Renal cortex interstitium (tissue), 11 donors: ENCODE results near the gene ZNF593. TPM values are rescaled to one million over a fixed set of nuclear protein-coding genes. Genes with fewer than 3 reads are reported as not detected.

Experiments used
- DNase-seq, 11 donors: peaks; one replicate each; pipeline ENCODE4 v3.0.0-alpha.2; 2013; ENCODE audit warnings: low read depth in 9 of 11, low spot score in 4 of 11; ENCODE audit errors: extremely low read depth in 1 of 11
- polyA plus RNA-seq, 3 donors: library from polyadenylated mRNA; unstranded; fragments of 120-200 nt; gene quantifications; one replicate each; pipeline ENCODE4 v1.2.1, GENCODE V29; 2013; ENCODE audit not compliant: insufficient read length in 3 of 3

ZNF593 gene
- polyA plus RNA-seq, 3 donors: 14.5 to 18.7 (median 18.4) TPM

DNA sequence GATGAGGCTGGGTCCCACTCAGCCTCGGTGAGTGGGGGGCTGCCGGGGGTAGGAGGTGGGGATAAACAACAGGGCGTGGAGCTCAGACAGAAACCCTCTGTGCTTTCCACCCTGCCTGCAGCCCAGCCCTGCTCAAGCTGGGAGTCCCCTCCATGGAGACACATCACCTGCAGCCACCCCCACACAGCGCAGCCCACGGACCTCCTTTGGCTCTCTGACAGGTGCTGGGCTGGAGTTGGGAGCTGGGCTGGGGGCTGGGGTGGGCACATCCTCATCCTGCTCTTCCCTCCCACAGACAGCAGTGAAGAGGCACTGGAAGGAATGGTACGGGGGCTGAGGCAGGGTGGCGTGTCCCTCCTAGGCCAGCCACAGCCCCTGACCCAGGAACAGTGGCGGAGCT lies 18.8 kb downstream of the ZNF593 start:
- DNase-seq: no peak

DNA sequence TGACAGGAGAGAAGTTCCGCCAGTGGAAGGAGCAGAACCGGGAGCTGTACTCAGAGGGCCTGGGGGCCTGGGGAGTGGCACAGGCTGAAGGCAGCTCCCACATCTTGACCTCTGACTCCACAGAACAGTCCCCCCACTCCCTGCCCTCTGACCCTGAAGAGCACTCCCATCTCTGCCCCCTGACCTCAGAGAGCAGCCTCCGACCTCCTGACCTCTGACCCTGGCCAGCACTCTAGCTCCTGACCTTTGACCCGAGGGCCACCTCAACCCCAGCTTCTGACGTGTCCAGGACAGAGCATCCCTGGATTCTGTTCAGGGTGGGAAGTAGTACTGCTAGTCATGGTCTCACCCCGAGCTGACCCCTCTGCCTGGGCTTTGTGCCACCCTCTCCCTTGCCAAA lies 19.6 kb downstream of the ZNF593 start:
- no peak for DNase-seq

- no peak for DNase-seq
Observed at GRCh38 chr1:26189751-26190275, 20.1 kb downstream of the ZNF593 start.

DNA sequence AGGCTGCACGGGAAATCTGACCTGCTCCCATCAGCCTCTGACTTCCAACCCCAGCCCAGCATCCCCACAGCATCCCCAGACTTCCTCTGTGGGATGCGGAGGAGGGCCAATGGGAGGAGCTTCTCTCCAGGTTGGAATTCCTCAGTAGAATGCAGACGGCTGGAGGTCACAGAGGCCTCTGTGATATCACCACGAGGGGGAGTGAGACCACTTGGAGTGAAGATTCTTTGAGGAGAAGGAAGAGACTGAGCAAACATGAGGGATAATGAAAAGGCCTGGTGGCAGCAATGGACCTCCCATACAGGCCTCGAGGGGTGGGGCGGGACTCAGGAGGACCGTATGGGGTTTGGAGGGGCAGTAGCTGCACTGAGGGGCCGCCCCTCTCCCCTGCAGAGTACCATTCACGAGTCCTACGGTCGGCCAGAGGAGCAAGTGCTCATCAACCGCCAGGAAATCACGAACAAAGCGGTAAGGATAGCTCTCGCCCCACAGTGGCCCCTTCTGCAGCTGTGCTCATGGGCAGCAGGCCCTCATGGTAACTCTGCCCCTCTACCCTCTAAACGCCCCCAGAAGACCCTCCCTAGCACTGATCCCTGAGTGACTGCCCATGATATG lies 20.8 kb downstream of the ZNF593 start, which contains the start of gene CATSPER4:
TSS of gene CATSPER4 (plus strand) at position 230 of the 615 bp plus-strand sequence. CDS start at position 256, 26 bp downstream.
- DNase-seq: peak in 6 of 11 donors; percentile 17 to 65 (median 54)

DNA sequence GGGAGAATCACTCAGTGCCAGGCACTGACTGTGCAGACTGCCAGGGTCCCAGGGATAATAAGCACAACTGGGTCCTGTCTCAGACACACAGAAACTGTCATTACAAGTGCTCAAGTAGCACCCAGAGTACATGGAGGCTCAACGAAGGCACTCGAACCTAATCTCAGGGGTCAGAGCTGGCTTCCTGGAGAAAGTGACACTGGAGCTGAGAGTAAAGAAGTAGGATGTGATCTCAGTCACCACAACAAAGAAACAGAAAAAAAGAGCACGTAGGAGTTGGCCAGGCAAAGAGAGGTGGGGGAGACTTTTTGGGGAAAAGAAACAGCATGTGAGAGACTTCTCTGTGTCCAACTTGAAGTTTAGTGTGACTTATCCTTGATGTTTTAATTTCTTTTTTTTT lies 22.0 kb downstream of the ZNF593 start:
- no peak for DNase-seq

DNA sequence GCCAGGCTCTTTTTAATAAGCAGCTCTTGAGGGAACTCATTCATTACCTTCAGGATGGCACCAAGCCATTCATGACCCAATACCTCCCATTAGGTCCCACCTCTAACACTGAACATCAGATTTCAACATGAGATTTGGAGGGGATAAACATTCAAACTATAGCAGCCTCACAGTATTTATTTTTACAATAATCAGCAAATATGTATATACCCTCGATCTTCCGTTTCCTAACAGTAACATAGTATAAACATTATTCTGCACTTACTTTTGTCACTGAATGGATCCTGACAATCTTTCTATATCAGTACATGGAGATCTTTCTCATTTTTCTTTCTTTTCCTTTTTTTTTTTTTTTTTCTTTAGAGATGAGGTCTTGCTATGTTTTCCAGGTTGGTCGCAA lies 26.1 kb downstream of the ZNF593 start:
- DNase-seq: no peak

DNA sequence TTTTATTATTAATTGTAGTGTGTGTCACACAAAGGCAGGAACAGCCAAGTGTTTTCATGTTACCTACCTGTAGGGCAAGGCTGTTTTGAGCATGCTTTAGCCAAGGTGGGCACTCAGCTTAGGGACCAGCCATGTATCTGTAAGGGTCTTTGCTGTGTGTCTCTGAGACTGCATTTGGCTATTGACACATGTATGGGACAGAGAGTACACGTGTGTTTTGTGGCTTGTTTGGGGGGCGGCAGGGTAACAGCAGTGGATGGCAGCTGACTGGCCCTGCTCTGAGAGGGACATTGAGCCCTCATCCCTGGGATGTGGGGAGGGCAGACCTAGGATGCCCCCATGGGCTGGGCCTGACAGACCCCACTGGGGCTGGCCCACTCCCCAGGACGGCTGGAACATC lies 27.6 kb downstream of the ZNF593 start:
- no peak for DNase-seq

- DNase-seq: no peak
Observed at GRCh38 chr1:26197813-26198212, 28.1 kb downstream of the ZNF593 start.

DNA sequence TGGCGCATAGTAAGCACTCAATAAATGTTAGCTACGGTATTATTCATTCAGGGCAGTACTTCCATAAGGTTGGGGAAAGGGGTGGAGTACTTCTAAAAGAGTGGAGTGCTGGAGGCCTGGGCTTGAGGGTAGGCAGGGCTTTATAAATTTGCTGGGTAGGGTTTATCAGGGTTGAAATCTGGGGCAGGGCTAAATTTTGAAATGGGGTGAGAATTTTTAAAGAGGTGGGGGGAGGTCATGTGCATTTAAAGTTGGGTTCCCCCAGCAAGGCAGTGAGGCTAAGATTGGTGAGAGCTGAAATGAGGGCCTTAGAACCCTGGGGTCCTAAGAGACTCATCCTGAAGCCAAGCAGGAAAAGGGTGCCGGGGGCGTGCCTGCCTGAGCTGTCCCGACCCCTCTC lies 30.7 kb downstream of the ZNF593 start:
- DNase-seq: no peak

DNA sequence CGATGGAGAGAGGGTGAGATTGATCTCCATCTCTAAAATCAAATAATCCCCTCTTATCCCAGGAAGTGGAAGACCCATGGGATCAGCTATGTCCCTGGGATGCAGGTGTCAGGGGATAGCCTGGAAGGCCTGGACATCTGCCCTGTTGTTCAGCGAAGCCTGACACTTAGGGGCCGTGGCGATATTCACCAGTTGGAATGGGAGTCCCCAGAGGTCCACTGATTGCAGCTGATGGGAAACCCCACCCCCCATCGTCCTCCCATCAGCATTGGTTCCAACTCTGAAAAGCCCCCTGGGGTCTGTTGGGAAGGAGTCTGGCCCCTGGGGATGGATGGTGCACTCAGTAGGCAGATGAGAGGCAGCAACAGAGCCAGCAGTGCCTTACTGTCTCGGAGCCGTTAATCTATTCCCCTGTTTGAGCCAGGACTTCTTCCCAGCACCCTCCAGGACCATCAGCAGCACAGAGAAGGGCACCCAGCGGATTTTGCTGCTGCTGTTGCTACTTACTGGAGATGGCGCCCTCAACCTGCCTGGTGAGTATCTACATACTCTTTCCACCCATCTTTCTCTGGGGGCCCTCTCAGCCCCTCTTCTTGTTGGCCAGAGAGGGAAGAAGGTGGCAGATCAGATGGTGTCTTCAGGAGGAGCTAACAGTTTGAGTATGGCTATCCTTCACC lies 34.1 kb downstream of the ZNF593 start:
- no peak for DNase-seq

DNA sequence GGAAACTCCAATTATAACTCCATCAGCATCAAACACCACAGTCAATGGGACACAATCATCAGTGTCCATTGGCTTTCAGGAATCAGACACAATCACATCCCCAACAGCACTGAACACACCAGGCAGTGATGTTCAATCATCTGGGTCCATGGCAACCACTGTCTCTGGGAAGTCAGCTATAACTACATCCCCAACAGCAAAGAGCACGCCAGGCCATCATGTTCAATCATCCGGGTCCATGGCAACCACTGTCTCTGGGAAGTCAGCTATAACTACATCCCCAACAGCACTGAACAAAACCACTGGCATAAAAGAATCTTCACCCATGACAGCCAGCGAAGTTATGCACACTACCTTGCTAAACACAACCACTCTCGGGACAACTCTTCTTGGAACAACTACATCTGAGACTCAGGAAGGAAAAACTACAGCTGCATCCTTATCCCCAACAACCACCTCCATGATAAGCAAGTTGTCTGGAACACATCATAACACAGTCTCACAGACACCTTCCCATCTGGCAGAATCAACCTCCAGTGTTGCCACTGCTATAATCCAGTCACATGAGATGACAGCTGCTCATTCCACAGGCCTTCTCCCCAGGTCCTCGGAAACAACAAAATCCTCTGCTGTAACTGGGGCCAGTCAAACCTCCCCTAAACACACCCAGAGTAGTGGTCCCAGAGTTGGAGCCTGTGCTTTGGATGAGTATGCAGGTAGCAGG lies 40.6 kb downstream of the ZNF593 start:
- DNase-seq: no peak

- no peak for DNase-seq
Observed at GRCh38 chr1:26212726-26213125, 43.0 kb downstream of the ZNF593 start.

DNA sequence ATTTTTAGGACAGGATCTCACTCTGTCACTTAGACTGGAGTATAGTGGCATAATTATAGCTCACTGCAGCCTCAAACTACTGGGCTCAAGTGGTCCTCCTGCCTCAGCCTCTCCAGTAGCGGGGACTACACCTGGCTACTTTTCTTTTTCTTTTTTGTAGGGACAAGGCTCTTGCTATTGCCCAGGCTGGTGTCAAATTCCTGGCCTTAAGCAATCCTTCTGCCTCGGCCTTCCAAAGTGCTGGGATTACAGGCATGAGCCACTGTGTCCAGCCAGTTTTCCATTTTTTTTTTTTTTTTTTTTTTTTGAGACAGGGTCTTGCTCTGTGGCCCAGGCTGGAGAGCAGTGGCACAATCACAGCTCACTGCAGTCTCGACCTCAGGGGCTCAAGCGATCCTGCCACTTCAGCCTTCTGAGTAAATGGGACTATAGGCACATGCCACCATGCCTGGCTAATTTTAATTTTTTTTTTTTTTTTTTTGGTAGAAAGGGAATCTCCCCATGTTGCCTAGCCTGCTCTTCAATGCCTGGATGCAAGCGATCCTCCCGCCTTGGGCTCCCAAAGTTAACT lies 43.7 kb downstream of the ZNF593 start:
- no peak for DNase-seq

DNA sequence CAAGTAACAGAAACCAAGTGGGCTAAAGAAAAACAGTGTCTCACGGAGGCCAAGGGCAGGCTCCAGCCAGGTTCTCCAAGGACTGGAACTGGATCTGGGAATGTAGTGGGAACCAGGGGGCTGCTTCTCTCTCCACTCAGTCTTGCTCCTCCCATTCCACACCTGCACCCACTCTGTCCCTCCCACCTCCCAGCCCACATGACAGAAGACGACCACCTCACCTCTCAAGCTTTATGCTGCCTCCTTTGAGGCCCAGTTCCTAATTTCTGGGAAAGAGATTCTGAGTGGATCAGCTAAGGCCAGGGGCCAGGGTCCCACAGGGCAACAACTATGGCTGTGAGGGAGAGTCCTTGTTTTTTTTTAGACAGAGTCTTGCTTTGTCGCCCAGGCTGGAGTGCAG lies 45.5 kb downstream of the ZNF593 start:
- no peak for DNase-seq

DNA sequence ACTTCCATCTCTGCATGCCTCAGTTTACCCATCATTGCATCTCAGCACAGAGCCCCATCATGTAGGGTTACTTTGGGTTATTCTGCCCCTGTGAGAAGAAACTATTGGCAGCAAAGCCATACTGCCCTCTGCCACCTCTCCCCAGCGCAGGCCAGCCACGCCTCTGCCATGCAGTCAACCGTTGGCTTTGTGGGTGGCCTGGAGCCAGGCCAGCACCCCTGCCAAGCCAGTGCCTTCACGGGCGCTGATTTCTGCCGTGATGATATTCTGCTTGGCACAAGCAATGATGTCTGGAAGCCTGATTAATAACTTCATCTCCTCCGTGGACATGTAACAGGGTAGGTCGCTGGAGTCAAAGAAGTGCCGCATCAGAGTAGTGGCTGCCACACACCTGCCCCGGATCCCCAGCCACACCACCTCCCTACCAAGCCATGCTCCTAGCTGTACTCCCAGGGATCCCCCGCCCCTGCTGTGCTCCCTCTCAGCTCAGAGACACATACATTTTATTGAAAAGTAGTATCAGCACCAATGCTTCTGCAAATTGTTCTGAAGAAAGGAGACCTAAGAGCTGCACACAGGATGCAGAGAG lies 49.3 kb downstream of the ZNF593 start:
- DNase-seq: no peak

Other genes starting within 250 kb of the ZNF593 start
- 10 to 100 TPM; 18.5 to 19.8 (median 19.2) TPM for gene PAFAH2, start 171.8 kb upstream of the ZNF593 start, polyA plus RNA-seq
- 1 to 10 TPM; 1.5 to 1.7 (median 1.6) TPM for gene EXTL1, start 148.1 kb upstream of the ZNF593 start, polyA plus RNA-seq
- 1 to 10 TPM; 4.6 to 7.2 (median 5.1) TPM for gene SLC30A2, start 123.8 kb upstream of the ZNF593 start, polyA plus RNA-seq
- 1 to 10 TPM in 2 of 3 donors, under 1 TPM in 1; 0.86 to 1.5 (median 1.1) TPM for gene TRIM63, start 102.3 kb upstream of the ZNF593 start, polyA plus RNA-seq
- 10 to 100 TPM; 16.8 to 21.0 (median 17.5) TPM for gene PDIK1L, start 58.1 kb upstream of the ZNF593 start, polyA plus RNA-seq
- 1 to 10 TPM in 2 of 3 donors, under 1 TPM in 1; 0.67 to 1.5 (median 1.1) TPM for gene FAM110D, start 10.8 kb upstream of the ZNF593 start, polyA plus RNA-seq
- gene C1orf232, start 945 bp upstream of the ZNF593 start, polyA plus RNA-seq: under 1 TPM in 1 of 3 donors, not detected in 2; 0.45 TPM
- 1 to 10 TPM; 1.0 to 1.9 (median 1.0) TPM for gene ZNF593OS, start 1.9 kb downstream of the ZNF593 start, polyA plus RNA-seq
- gene CNKSR1, start 7.6 kb downstream of the ZNF593 start, polyA plus RNA-seq: 10 to 100 TPM; 10.7 to 20.0 (median 14.5) TPM
- under 1 TPM; 0.06 to 0.21 (median 0.11) TPM for gene CATSPER4, start 20.7 kb downstream of the ZNF593 start, polyA plus RNA-seq
- gene CEP85, start 64.3 kb downstream of the ZNF593 start, polyA plus RNA-seq: 10 to 100 TPM; 16.9 to 21.1 (median 17.9) TPM
- 100 to 1,000 TPM in 1 of 3 donors, 10 to 100 TPM in 2; 84.9 to 107 (median 90.4) TPM for gene SH3BGRL3, start 110.2 kb downstream of the ZNF593 start, polyA plus RNA-seq
- 10 to 100 TPM; 34.0 to 55.3 (median 44.5) TPM for gene UBXN11, start 136.7 kb downstream of the ZNF593 start, polyA plus RNA-seq
- gene CD52, start 148.1 kb downstream of the ZNF593 start, polyA plus RNA-seq: 1 to 10 TPM; 3.7 to 6.7 (median 5.0) TPM
- 1 to 10 TPM in 2 of 3 donors, under 1 TPM in 1; 0.87 to 1.4 (median 1.1) TPM for gene CRYBG2, start 184.2 kb downstream of the ZNF593 start, polyA plus RNA-seq
- not detected for gene ZNF683, start 202.8 kb downstream of the ZNF593 start, polyA plus RNA-seq
- under 1 TPM; 0.03 to 0.18 (median 0.06) TPM for gene LIN28A, start 240.9 kb downstream of the ZNF593 start, polyA plus RNA-seq